AML-193 (cell line): ENCODE measurements around the gene SMARCE1.

Source experiments
- DNase-seq, 2 experiments: peaks; one replicate each; lab custom pipeline; 2025; lab: John Stamatoyannopoulos, UW

SMARCE1 gene

DNA sequence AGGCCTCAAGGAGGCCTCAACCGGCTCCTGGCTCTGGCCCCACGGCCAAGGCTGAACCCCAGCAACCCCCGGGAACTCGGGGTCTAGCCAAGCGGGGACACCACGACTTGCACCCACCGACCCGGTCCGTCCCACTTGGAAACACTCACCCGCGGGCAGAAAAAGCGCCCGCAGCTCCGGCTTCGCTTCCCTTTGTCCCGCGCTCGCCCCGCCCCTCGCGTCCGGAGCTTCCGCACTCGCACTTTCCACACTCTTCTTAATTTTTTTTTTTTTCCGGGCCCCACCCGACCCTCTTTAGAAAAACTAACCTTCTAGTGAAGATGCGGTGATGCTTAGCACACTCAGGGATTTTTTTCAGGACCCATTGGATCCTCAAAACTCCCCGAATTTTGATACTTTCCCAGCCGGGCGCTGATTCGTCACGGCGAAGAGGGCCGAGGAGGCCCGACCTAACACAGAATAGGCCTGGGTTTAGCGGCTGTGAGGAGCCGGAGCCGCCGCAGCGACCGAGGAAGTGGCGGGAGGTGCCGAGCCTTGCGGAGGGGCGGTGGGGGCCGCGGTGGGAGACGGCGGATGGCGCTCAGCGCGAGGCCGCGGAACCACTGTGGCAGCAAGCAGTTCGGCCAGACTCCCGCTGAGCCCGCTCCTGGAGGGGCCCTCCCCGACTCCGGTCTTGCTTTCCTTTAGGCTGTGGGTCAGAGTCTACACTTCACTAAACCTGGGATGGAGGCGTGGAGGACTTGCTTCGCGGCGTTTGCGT, at the start of gene SMARCE1:
SMARCE1 (minus strand) TSS at position 195 of the 760 bp plus-strand sequence. CDS start 2,016 bp downstream, outside the sequence.
- DNase-seq: peak; percentile 69 to 82

DNA sequence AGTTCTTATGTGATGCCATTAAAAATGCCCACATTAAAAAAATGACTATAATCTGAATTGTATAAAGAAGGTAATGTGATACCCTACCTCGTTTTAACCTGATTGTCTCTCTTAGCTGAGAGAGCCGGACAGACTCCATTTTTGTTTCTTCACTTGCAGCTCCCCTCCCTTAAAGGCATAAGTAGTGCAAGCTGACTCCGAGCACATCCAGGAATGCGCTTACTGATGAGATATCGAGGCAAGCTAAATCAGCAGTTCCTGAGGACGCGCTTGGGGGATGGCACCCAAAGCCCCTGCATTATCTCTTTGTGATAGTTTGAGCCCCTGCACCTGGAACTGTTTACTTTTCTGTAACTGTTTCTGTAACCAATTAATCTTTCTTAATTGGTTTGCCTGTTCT, 49.7 kb upstream of the SMARCE1 start:
- DNase-seq: no peak

DNA sequence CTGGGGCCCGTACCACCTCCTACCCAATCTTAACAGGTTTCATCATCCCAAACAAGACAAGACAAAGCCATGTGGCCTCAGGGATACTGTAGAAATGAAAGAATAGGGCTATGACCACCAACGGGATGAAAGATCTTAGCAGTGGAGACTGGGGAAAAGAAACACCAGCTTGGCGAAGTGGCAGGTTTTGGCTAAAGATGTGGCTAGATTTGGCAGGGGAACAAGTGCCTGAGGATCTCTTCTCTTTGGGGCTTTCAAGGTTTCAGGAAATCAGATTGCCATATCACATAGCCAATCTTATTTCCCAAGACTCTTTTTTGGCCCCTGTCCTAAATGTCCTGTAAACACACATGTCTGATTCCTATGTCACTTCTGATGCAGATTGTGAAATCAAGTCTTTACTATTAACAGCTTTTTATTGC, 49.0 kb upstream of the SMARCE1 start:
- DNase-seq: no peak

DNA sequence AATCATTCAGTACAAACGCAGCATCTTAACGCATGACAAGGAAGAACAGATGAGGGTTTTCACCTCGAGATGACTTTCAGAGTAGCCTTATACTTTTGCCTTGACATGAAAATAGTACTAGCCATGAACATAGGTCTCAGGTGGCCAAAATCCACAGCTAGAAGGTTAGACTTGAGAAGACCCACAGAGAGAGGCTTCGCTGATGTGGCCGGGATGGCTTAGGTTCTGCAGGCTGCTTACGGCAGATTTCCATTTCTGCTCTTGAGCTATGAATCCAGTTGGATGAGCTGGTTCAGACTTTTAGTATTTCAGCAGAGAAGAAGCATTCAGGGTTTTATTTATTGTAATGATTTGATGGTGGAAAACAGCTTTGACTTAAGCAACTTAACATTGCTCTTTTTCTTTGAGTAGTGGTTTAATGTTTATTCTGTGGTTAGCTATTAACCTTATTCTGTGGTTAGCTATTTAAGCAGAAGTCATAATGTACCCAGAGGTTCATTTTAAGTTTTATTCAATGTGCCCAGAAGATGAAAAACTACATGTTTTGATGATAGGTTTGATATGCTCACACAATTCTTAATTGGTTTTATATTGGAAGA, 48.4 kb upstream of the SMARCE1 start:
- DNase-seq: no peak

DNA sequence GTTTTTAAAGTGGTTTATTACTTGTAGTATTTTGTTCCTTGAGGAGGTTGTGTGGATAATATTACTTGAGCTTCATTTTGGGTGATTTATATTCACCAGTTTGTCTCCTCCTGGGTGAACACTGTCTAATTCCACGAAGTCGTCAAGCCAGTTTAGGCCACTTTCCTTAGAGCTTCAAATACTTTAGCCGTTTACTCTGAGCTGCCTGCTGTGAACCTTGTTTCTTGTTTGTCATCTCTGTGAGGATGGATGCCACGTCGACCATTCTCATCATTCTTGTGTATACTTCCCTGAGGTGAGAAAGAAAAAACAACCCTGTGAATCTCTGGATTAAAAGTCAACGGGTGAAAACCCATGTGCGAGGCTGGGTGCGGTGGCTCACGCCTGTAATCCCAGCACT, 47.0 kb upstream of the SMARCE1 start:
- no peak for DNase-seq

DNA sequence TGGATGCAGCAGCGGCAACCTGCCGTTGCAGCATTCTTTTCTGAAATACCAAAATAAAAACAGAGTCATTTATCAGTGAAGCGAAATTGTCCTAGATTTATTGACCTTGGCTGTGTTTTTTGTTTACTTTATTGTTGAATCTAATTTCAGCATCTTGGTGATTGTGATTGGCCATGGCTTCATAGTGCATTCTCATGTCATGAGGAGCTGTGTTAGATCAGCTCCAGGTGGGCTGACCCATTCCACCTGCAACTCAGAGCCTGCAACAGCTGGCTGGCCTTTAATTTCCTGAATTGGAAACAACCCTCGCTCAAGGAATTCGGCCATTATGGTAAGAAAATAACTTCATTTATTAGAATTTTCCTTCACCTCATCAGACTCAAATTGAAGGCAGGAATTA, 39.5 kb upstream of the SMARCE1 start:
- no peak for DNase-seq

DNA sequence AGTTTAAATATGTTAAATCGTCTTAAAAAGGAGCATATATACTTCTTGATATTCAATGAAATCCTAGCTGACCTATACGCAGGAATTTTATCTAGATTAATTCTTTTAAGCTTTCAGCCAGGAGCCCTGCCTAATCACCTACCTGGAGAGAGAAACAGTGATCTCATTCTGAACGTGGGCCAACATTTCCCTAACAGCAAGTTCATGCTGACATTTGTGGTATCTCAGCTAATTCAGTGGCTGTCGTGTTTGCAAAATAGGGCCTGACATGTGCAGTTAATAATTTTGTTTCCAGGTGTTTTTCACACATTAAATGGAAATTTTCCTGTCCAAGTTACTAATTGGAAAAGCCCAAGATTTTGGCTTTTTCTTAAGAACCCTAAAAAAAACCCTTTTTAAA, 38.6 kb upstream of the SMARCE1 start:
- DNase-seq: no peak

DNA sequence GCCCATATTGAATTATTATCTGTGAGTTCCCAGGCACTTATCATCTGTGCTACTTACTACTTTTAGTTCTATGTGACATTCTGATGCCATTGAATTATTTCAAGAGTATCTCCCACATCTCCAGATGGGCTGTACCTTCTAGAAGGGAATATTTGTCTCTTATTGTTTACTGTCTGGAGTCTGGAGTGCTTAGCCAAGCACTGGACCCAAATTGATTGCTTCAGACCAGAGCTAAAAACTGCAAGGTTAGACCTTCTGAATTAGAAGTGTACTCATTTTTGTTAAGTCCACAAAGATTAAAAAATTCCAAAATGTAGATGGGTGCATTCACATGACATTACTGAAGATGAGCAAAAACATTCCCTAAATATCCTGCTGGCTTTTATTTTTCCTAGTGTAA, 33.4 kb upstream of the SMARCE1 start:
- no peak for DNase-seq

DNA sequence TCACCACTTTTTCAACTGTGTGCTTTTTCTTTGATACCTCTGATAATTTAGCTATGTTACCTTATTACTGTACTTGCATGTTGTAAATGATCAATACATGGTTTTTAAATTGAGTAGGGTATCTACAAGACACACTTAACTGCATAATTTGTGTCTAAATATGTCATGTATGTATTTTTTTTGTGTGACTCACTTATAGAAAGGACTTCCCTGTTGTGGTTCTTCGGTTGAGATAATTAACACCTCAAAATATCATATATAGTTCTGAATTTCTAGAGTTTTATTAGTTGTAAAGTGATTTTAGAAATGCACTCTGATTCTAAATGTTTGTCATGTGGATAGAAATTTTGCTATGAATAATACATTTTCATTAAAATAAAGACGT, 31.9 kb upstream of the SMARCE1 start:
- DNase-seq: no peak

DNA sequence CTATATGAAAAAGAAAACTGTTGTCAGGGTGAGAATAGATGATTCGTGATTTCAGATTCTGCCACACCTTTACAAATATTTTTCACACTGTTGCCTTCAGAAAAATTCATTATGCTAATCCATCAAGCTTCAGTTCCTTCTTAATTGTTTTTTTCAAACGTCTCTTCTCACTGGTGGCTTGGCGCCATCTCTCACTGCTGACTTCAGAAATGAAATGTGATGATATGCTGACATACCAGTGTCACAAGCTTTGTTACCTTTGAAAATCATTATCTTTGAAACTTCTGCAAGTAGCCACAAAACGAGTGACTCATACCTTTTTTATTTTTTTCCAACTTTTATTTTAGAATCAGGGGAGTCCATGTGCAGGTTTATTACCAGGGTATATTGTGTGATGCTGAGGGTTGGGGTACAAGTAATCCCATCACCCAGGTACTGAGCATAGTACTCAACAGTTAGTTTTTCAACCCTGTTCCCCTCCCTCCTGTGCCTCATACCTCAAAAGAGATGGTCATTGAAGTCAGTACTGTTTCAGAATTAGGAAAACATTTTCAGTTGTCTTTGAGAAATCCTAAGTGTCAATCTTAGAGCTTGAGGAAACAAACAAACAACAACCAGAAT, 31.4 kb upstream of the SMARCE1 start:
- no peak for DNase-seq

DNA sequence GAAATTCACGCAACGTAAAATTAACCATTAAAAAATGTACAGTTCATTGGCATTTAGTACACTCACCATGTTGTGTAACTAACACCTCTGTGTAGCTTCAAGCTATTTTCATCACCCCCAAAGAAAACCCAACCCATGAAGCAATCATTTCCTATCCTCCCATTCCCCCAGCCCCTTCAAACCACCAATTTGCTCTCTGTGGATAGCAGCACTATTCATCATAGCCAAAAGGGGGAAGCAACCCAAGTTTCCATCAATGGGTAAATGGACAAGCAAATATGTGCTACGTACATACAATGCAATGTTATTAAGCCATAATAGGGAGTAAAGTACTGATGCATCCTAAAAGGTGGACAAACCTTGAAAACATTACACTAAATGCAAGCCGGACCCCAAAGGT, 28.3 kb upstream of the SMARCE1 start:
- DNase-seq: peak; percentile 77 to 80

DNA sequence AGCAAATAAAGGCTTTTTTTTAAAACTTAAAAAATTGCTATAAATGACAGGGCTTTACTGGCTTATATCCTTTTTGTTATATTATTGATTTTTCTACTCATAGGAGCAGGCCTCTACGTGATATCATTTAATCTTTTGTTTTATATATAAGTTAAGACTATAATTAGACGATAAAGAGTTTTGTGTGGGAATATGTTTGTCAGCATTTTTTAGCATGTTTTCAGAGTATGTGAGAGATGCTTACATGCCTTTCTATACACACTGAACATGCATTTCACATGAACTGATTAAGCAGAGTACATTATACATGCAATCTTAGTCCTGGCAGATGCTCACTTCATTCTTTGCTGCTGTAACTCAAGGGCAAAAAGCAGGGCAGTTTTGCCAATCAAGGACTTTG, 25.0 kb upstream of the SMARCE1 start:
- no peak for DNase-seq

DNA sequence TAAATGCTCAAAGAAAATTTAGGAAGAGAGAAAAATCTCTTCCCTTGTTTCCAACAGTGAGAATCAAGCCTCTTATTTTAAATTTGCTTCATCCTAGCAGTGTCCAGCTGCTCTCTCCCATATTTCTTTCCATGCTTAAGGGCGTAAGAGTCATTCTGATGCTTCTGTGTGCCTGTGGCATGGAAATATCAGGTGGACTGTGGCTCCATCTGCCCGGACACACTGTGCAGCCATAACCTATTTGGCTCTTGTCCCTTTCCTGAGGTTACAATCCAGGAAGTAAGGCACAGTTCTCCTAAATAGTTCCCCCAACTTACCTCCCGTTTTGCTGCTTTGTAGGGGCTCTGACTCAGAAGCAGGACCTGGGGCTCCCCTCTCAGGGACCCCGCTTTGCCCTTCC, 23.7 kb upstream of the SMARCE1 start:
- DNase-seq: no peak

DNA sequence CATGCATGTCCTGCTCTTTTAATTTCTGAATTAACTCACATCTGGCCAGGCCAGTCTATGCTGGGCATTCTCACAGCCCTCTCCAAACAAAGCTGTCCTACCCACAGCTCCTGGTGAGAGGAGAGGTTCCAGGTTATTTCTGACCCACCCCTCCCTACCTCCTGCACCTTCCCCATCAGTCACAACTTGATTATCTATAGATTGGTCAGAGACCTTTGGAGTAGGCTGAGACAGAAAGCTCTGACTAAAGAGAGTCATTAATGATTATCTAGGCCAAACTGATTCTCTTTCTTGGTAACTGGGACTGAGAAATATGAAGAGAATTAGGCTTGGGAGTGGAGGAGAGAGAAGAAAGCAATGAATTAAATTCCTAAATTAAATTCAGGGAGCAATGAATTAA, 18.7 kb upstream of the SMARCE1 start:
- DNase-seq: no peak

DNA sequence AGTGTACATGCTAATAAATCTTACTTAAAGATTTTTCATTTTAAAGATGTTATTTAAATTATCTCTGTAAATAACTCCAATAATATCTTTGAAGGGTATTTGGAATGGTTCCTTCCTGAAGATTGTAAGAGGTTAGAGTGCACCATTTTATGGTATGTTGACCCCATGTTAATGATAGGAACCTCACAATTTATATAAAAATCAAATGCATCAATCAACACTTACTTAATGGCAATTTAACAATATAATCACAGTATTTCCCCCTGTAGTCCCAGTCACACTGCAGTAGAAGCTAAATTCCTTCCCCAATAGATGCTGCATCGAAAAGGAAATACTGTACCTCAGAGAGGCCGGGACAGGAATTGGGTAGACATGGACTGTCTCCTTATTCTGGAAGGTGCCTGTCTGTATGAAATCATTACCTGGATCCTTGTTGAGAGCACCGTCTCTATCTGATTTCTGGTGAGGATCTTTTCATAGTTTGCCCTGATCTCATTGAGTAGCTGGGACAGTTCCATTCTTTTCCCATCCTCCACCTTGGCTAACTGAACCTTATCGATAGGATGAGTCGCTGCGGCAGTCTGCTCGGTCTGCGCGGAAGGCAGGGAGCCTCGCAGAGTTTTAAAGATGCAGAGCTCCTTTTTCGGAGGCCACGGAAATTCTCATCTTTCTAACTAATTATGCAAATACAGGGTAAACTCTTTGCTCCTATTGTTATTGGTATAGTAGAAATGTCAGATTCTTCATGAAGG, 17.1 kb upstream of the SMARCE1 start, which contains the start of gene KRT222:
KRT222 (minus strand) TSS at position 596 of the 752 bp plus-strand sequence; CDS start at position 518, 78 bp downstream.
- no peak for DNase-seq

DNA sequence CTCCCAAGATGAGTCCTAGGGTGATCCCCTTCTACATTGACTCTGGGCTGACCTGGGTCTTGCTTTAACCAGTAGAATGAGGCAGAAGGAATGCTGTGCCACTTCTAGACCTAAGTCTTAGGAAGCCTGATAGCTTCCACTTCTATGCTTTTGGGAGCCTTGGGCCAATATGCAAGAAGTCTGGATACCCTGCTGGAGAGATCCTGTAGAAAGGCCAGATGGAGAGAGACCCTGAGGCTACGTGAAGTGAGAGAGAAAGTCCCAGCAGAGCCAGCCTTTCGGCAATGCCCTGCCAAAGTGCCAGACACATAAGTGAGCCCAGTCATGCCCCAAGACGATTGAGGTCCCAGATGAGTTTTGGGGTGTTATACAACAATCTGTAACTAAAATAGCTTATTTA, 15.6 kb upstream of the SMARCE1 start:
- DNase-seq: no peak

DNA sequence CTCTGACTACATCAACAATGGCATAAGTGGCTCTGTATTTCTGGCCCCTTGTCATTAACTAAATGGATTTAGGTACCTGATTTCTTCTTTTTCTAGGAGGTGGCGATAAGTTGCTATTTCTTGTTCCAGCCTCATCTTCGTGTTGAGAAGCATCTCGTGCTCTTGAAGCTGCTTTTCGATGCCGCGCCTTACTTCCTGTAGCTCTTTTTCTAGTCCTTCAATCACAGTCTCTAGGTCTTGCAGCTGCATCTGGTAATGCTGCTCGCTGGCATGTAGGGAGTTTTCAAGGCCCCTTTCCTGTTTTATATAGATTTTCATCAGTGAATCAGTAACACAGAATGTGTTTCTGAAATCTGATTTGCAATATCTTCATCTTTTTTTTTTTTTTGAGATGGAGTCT, 12.3 kb upstream of the SMARCE1 start:
- no peak for DNase-seq

DNA sequence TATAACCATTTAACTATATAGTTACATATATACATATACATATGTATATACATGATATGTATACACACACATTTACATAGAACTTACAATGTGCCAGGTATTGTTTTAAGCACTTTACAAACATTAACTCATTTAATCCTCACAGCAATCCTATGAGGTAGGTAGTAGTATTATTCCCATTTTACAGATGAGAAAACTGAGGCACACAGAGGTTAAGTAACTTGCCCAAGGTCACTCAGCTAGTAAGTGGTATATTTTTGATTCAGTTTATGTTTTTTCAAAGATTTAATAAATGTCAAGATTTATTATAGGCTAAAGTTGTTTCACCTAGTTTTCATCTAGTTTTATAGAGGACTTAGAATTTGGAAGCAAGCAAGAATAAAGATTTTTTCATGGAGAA, 10.8 kb upstream of the SMARCE1 start:
- no peak for DNase-seq

DNA sequence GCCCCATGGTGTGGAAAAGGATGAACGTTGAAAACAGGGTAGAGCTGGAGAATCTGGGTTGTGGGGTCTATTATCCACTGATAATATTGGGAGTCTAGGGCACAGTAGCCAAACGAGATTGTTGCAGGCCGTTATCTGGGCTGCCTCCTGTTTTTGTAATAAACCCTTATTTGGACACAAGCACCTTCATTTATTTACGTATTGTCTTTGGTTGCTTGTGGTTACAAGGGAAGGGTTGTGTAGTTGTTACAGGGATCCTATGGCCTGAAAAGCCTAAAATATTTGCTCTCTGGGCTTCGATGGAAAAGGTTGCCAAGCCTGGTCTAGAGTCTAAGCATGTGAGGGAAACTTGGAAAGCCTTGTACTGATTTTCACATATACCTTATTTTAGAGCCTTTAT, 4.3 kb upstream of the SMARCE1 start:
- no peak for DNase-seq

DNA sequence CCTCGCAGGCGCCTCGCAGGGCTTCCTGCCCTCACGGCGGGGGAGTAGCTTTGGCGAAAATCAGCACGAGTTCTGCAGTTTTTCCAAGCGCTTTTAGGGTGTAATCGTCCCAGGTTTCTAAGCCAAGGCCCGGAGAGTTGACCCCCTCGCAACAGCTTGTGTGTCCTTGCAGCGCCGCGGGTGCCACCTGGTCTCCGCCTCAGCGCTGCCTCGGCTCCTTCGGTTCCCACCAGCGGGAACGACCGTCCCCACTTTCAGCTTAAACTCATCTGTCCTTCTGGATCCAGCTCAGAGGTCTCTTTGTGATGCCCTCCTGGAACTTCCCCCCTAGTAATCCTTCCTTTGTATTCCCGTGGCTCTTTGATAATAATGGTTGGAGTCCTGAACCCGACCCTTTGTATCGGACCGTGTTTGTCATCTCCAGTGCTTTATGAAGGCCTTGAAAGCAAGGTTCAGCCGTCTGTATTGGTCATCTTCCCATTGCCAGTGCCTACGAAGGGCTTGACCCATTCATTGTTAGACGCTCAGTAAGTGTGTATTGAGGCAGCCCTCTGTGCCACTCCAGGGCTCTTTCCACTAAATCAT, 858 bp upstream of the SMARCE1 start:
- no peak for DNase-seq

DNA sequence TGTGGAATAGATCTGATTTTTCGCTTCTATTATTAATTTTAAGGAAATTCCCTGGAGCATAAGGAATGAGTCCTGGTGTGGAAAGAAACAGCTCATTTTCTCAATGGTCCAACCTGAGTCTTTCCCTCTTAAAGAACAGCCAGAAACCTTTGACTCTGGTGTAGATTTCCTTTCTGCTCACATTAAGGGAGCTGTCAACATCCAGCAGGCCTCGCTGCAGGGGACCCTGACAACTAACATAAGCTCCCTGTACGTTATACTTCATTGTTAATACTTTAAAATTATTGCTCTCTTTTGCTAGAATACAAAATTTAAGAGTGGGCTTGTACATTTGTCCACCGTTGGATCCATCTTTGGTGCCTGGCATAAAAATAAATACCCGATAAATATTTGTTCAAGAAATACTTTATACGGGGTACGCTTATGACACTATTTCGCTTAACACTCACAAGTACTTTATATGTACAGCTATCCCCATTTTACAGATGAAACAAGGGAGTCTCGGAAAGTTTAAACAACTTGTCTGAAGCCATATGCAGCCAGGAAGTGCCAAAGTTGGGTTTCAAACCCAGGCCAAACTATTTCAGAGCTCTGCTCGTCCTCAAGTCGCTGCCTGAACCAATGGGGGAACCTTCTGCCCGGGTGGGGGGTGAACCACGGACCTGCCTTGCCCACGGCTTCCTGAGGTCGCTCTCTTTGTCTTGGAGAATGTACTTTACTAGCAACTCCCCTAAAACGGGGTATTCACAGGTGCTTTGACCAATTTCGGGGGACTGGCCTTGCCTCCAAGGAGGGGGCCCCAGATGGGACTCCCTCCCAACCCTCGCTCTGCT, 611 bp downstream of the SMARCE1 start:
- peak; percentile 42 to 63 for DNase-seq
